Esophagus squamous epithelium (tissue), 5 donors: ENCODE results near the gene EMCN. TPM values are rescaled to one million over a fixed set of nuclear protein-coding genes. Genes with fewer than 3 reads are reported as not detected.
A peak's percentile ranks its signal among the peaks of the same experiment; 100 is the strongest.

ENCODE experiments used
- DNase-seq: peaks from one replicate; lab custom pipeline; 2025; lab: John Stamatoyannopoulos, UW
- H3K27ac ChIP-seq, 4 donors: fragments of 200-600 bp; sonication (generic); one replicate each; pipeline ENCODE4 v1.5.1; 2016 to 2019; ENCODE audit warnings: mild to moderate bottlenecking in 1 of 4
- H3K27me3 ChIP-seq, 4 donors: fragments of 200-600 bp; sonication (generic); 1 replicate in 3 of 4; 2 replicates in 1 of 4; pipeline versions ENCODE4 v1.5.1 to v1.6.0; 2017 to 2021; ENCODE audit warnings: antibody characterized with exemption in 1 of 4
- H3K36me3 ChIP-seq, 3 donors: fragments of 200-600 bp; sonication (generic); one replicate each; pipeline ENCODE4 v1.5.1; 2016 to 2019
- H3K4me1 ChIP-seq, 3 donors: fragments of 200-600 bp; sonication (generic); one replicate each; pipeline ENCODE4 v1.5.1; 2017 to 2019
- H3K4me3 ChIP-seq, 4 donors: fragments of 200-600 bp; sonication (generic); 1 replicate in 3 of 4; 2 replicates in 1 of 4; pipeline ENCODE4 v1.5.1; 2016 to 2019; ENCODE audit warnings: mild to moderate bottlenecking in 2 of 4, moderate library complexity in 1 of 4
- H3K9me3 ChIP-seq, 3 donors: fragments of 200-600 bp; sonication (generic); one replicate each; pipeline ENCODE4 v1.5.1; 2016 to 2019
- CTCF ChIP-seq, 6 experiments: fragments of 450-650 bp in 4 of 6; fragments of 200-600 bp in 2 of 6; sonication (generic) in 2 of 6; IDR thresholded peaks; one replicate each; pipeline ENCODE4 v1.5.1; 2016 to 2019; ENCODE audit warnings: antibody characterized with exemption in 6 of 6, mild to moderate bottlenecking in 4 of 6, moderate library complexity in 4 of 6
- POLR2A ChIP-seq, 4 donors: fragments of 450-650 bp; IDR thresholded peaks; one replicate each; pipeline ENCODE4 v1.6.1; 2017; ENCODE audit warnings: antibody characterized with exemption in 4 of 4, mild to moderate bottlenecking in 4 of 4, moderate library complexity in 3 of 4
- WGBS, 2 donors: methylation state at CpG; one replicate each; pipeline ENCODE4 v1.1.5; 2018; 5-methylcytosine and 5-hydroxymethylcytosine counted together
- intact Hi-C: fragments of 100-400 bp; cut with DNase I; formaldehyde crosslinking; loops from one replicate; pipeline ENCODE4 v1.15.0; 2022
- total RNA-seq, 4 donors: library from RNA; depleted of rRNA; stranded (reverse); fragments of >200 nt; gene quantifications; one replicate each; pipeline ENCODE4 v1.1.0, GENCODE V29; 2016
- donor health status: DM: yes; HTN: yes; CAD: no.

EMCN gene
- total RNA-seq, 4 donors from 2014 or later: 0.64 to 13.7 (median 7.8) TPM

DNA sequence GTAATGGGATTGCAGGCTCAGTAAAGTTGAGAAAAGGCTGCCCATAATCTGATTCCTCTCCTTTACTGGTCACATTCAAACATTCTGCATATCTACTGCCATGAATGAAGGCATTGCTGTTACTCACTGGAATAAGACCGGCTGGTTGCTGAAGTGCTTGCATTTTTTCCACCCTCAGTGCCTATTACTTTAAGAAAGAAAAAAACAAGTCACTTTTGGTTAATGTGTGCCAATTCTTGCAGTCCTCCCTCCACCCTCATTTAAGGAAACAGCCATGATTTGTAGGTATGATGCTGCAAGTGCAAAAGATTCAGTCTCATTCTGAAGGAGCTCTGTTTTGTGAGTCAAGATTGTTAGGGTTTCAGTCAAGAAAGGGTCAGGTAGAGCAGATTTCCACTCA is 94.9 kb downstream of the EMCN start:
- H3K27ac ChIP-seq: no peak overlapping the region
- H3K9me3 ChIP-seq: no peaks in the 10 kb centered on the region
- no peak for DNase-seq
- H3K4me1 ChIP-seq: peaks cover 0 to 5% (median 0%) of the 10 kb centered on the region in 3 donors
- TF ChIP-seq CTCF (IDR thresholded peaks at IDR 0.05) (no peak), POLR2A (IDR thresholded peaks at IDR 0.05) (no peak)
- no peaks in the 10 kb centered on the region for H3K27me3 ChIP-seq
- 55 to 79% methylated on average over 1 of the region's 1 CpG for WGBS, 2 donors
- intact Hi-C loops: no loop called here
- H3K4me3 ChIP-seq: no peak overlapping the region
- H3K36me3 ChIP-seq: no peaks in the 10 kb centered on the region

DNA sequence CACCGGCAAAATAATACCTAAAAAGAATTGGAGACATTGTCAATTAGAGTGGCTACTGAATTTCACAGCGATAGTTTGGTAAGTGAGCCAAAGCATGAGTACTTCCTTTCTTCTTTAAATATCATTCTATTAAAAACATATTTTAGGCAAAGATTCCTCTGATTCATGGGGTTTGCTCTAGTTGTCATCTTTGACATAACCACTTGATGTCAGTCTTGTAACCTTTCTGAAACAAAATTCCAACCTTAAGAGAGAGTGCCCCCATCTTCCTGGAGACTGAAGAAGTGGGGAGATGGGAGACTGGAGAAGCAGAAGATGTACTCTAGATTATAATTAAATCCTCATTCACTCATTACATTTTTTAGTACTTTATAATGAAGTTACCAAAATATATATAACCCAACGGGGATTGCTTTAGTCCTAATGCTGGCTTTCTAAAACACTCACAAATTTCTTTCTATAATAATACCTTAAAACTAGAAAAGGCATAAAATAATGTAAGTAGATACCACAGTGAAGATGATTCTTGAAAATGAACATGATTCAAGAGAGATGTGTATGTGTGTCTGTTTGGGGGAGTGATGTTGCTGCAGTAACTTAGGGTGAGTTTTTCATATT is 96.4 kb downstream of the EMCN start:
- Histone ChIP-seq H3K9me3 (no peaks in the 10 kb centered on the region), H3K36me3 (no peaks in the 10 kb centered on the region), H3K27ac (no peak overlapping the region), H3K27me3 (no peaks in the 10 kb centered on the region), H3K4me3 (no peak overlapping the region), H3K4me1 (no peaks in the 10 kb centered on the region)
- no peak for DNase-seq
- intact Hi-C loops: no loop called here
- 22 to 29% methylated on average over 3 of the region's 3 CpGs for WGBS, 2 donors
- TF ChIP-seq POLR2A (IDR thresholded peaks at IDR 0.05) (no peak), CTCF (IDR thresholded peaks at IDR 0.05) (peak in 4 of 6 experiments; percentile 12 to 56 (median 31))

GRCh38 chr4:100420571-100420970 is 97.3 kb downstream of the EMCN start:
- no peak for TF ChIP-seq CTCF (IDR thresholded peaks at IDR 0.05)
- TF ChIP-seq POLR2A (IDR thresholded peaks at IDR 0.05): no peak
- DNase-seq: no peak
- Histone ChIP-seq H3K9me3 (no peaks in the 10 kb centered on the region), H3K4me3 (no peak overlapping the region), H3K4me1 (no peaks in the 10 kb centered on the region), H3K27me3 (no peaks in the 10 kb centered on the region), H3K27ac (peak overlapping the region in 1 of 4 donors; percentile 9), H3K36me3 (no peaks in the 10 kb centered on the region)
- intact Hi-C loops: no loop called here
- WGBS, 2 donors: 23 to 28% methylated on average over 2 of the region's 2 CpGs

GRCh38 chr4:100417565-100417964 is 100.3 kb downstream of the EMCN start:
- TF ChIP-seq POLR2A (IDR thresholded peaks at IDR 0.05) (no peak), CTCF (IDR thresholded peaks at IDR 0.05) (no peak)
- Histone ChIP-seq H3K4me3 (no peak overlapping the region), H3K27me3 (no peaks in the 10 kb centered on the region), H3K9me3 (no peaks in the 10 kb centered on the region), H3K4me1 (no peaks in the 10 kb centered on the region), H3K27ac (no peak overlapping the region), H3K36me3 (no peaks in the 10 kb centered on the region)
- 35 to 40% methylated on average over 1 of the region's 1 CpG for WGBS, 2 donors
- intact Hi-C loops: no loop called here
- DNase-seq: no peak

- Histone ChIP-seq H3K27me3 (no peaks in the 10 kb centered on the region), H3K4me1 (no peaks in the 10 kb centered on the region), H3K27ac (no peak overlapping the region), H3K9me3 (no peaks in the 10 kb centered on the region), H3K36me3 (no peaks in the 10 kb centered on the region), H3K4me3 (no peak overlapping the region)
- no peak for DNase-seq
- 71 to 92% methylated on average over 3 of the region's 3 CpGs for WGBS, 2 donors
- TF ChIP-seq CTCF (IDR thresholded peaks at IDR 0.05) (no peak), POLR2A (IDR thresholded peaks at IDR 0.05) (no peak)
- intact Hi-C loops: no loop called here
Observed at GRCh38 chr4:100414016-100414790, 103.6 kb downstream of the EMCN start.
